Hematopoietic multipotent progenitor cell treated with erythropoietin and hydrocortisone succinate and interleukin-3 and kit ligand, for 8 days (in vitro differentiated cells): ENCODE measurements around the gene CASP1.
"Not testable (repeated sequence)": the region's sequence is repeated elsewhere in the genome, so short reads cannot be mapped to it uniquely, and the experiment has no call there.

ENCODE experiments used
- DNase-seq: peaks from one replicate; pipeline ENCODE4 v3.0.0-alpha.2; 2015

Gene CASP1

GRCh38 chr11:105034813-105035620, at the start of gene CASP1:
Gene CASP1, minus strand, starts transcription at chr11:105035144. Its CDS starts 31 bp downstream, at chr11:105035113.
- DNase-seq, result no peak

DNA sequence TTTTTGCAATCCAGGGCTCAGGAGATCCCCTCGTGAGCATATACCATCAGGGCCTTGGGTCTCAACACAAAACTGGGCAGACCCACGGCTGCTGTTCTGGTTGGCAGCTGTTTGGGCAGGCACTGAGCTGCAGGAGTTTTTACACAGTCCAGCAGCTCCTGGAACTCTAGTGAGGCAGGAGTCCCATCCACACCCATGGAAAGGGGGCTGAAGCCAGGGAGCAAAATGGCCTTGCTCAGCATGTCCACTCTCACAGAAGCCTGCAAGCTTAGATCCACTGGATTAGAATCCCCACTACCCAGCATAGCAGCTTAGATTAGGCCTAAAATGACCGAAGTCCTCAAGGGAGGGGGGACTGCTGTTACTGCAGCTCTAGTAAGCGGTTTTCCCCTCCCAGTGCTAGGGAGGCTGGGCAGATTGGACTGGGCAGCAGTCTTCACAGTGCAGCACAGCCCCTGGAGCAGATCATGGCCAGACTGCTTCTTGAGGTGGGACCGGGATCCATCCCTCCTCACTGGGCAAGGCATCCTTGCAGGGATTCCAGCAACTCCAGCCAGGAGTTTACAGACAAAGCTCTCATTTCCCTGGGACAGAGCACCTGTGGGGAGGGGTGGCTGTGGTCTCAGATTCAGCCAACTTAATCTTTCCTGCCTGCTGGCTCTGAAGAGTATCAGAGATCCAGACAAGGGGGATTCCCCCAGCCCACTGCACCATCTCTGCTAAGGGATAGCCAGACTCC, 46.6 kb upstream of the CASP1 start:
- DNase-seq, result no peak

DNA sequence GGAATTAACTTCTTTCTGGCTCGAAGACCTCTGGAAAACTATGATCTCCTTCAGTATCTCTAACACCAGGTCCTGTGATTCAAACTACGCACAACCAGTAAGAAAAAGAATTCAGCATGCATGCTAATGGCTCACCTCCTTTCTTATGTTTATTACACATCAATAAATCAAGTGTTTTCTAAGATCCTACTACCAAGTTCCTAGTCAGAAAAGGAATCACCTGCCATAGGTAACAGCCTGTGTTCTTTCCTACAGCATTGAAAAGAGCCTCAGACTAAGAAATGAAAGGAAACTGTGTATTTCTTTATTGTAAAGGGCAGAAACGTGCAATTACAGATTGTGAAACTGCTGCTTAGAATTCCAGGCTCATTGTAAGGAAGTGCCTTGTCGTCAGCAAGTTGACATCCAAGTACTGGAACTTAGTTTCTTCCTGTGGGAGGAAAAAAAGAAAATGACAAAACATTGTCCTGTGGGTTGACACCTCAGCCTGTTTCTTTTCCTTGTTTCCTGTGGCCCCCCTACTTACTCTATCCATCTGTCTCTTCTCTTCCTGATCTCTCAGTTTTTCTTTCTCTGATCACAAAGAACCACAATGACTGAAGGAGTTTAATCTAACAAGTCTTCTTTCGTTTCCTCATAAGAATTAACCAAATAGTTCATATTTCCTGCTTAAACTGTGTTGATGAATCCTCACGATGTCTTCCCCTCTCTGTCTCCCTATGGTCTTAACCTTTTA, 45.4 kb upstream of the CASP1 start:
- not testable (repeated sequence) for DNase-seq

- DNase-seq, result no peak
These were observed 43.3 kb upstream of the CASP1 start for GRCh38 chr11:105078283-105078682.

- DNase-seq, result not testable (repeated sequence)
These were observed 42.3 kb upstream of the CASP1 start for GRCh38 chr11:105077141-105077790.

DNA sequence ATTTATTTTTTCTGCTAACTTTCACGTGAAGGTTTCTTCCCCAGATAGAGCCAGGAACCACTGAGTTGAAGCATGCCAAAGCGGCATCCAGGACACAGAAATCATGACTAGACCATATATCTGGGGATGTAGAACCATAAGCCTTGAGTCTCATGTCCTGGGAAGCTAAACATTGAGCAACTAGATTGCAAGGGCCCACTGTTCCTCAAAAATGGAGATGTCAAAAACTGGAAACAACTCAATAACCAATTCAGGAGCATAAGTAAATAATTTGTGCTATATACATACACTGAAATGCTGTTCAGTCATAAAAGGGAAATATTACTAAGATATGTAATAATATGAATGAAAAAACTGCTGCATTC, 39.2 kb upstream of the CASP1 start:
- no peak for DNase-seq

DNA sequence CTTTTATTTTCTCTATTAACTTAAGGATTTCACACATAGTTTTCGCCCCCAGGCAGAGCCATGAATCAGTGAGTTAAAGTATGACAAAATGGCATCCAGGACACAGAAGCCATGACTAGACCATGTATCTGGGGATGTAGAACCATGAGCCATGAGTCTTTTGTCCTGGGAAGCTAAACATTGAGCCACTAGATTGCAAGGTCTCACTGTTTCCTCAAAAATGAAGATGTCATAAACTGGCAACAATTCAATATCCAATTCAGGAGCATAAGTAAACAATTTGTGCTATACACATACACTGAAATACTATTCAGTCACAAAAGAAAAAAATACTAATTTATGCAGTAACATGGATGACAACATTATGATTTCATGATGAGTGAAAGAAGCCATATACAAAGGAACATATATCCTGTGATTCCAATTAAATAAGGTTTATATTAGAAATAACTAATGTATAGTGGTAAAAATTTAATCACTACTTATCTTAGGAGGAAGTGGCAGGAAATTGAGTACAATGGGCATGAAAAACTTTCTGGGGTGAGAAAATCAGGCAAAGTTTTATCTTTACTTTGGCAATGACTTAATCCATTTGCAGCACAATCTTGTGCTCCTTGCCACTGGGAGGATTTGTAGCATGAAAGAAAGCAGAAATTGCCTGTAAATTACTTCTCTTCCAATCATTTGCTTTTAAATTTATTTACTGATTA, 38.7 kb upstream of the CASP1 start:
- DNase-seq, result no peak

DNA sequence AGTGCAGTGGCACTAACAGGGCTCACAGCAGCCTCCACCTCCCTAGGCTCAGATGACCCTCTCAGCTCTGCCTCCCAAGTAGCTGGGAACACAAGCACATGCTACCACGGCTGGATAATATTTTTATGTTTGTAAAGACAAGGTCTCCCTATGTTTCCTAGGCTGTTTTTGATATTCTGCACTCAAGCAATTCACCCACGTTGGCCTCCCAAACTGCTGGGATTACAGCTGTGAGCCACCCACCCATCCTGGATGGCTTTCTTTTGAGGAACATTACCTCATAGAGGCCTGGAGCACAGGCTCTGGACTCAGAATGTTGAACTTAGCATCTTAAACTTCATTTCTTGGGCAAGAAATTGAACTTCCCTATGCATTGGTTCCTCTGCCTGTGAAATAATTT, 37.1 kb upstream of the CASP1 start:
- not testable (repeated sequence) for DNase-seq

GRCh38 chr11:105071089-105071732, 36.3 kb upstream of the CASP1 start:
- no peak for DNase-seq

GRCh38 chr11:105070306-105070705, 35.4 kb upstream of the CASP1 start:
- DNase-seq, result no peak

GRCh38 chr11:105069749-105070148, 34.8 kb upstream of the CASP1 start:
- DNase-seq, result not testable (repeated sequence)

DNA sequence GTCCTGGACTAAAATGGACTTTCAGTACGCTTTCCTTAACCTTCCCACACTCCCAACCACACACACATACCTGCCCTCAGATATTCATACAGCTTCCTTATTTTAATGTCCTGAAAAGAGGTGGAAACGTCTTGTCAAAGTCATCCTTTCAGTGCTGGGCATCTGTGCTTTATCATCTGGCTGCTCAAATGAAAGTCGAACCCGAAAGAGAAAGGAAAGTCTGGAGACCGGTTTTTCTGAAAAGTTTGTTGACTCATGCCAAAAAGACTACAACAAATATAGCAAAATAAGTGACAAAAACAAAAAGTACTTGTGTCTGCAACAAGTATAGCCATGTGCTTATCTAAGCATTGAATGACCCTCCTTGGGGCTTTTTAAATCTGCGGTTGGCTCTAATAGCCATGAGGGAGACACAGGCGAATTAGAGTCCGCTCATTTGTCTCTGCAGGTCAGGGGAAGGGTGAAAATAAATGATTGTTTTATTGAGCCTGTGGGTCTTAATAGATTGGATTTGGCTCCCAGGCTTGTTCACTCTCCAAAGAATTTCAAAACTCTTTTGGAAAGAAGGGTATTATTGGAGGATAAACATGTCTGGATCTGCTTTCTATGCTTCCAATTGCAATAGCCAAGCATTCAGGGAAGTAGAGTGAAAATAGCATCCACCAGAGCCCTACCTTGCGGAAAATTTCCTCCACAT, 28.4 kb upstream of the CASP1 start:
- DNase-seq, result not testable (repeated sequence)

DNA sequence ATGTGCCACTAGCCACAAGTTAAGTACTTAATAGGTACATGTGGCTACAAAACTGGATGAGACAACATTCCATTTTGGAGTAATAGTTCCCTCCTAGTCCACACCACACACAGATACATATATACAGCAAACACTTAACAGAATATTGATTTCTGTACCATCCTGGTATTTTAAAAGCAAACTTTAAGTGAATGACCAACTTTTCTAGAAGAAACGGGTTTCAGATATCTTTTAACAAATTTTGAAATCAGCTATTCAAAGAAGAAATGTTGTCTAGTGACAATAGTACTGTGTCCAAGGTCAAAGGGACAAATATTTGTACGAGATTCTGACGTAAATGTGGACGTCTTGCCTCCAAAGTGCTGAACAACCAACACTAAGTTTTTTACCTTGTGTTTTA, 22.5 kb upstream of the CASP1 start:
- no peak for DNase-seq

GRCh38 chr11:105056446-105056845, 21.5 kb upstream of the CASP1 start:
- DNase-seq, result no peak

DNA sequence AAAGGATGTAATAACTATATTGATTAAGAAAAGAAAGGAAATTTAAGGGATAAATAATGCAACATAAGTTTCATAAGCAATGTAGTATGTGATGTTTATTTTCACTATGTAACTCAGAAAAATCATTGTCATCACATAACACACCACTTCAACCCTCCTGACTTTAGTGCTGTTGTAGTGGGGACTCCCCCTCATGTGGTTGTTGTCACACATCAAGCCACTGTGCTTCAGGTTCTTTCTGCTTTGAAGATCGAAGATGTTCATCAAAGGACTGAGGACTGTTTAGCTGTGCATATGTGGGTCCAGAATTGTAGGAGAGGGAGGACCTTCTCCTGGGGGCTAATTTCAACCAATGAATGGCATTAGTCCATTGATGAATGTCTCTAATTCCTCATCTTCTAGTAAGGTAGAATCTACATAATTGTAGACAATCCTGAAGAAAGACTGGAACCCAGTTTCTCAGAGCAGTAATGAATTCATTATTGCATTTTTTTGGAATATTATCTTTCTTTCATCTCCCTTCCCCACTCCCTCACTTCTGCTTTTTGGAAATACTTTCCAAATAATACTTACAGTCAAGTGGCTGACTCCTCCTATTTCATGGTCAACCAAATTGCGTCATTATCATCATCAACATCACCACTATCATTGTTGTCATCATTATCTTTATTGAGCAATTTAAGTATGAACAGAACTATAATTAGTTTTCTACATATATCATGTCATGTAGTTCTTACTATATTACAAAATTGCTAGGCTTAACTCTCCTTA, 20.0 kb upstream of the CASP1 start:
- DNase-seq, result peak; percentile 8

DNA sequence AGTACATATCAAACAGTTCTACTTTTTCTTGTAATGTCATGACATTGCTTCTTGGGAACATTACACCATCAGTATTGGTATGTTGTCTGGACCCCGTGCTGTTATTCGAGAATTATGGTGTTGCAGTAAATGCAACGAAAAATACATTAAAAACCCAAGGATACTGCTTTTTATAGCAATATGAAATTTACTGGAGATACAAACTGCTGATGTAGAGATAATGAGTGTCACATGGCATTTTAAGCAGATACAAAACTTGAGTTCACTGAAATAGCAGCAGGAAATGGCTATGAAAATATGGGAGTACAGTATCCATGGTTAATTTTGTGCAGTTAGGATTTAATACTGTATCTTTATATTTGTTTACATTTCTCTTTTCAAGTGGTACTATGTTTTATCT, 17.5 kb upstream of the CASP1 start:
- DNase-seq, result no peak

- DNase-seq, result no peak
These were observed 16.6 kb upstream of the CASP1 start for GRCh38 chr11:105051559-105051958.

- DNase-seq, result no peak
These were observed 14.5 kb upstream of the CASP1 start for GRCh38 chr11:105049481-105049880.

DNA sequence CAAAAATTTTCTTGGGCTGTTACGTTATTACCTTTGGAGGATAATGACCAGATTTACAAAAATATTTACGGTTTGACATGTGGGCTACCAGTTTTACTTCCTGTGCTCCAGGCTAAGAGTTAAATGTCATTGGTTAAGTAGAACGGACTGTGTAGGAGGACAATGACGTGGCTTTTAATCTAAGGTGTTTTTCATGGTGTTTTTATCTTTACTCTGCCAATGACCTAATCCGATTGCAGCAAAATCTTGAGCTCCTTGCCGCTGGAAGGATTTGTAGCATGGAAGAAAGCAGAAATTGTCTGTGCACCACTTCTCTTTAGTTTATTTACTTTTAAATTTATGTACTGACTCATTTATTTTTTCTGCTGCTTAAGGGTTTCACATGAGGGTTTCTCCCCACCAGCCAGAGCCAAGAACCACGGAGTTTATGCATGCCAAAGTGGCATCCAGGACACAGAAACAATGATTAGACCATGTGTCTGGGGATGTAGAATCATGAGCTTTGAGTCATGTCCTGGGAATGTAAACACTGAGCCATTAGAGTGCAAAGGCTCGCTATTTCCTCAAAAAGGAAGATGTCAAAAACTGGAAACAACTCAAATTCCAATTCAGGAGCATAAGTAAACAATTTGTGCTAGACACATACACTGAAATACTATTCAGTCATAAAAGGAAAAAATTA, 12.1 kb upstream of the CASP1 start:
- no peak for DNase-seq
